ENCODE data around the gene HEPH.
"Not testable (repeated sequence)": the region's sequence is repeated elsewhere in the genome, so short reads cannot be mapped to it uniquely, and the experiment has no call there.

HEPH gene

DNA sequence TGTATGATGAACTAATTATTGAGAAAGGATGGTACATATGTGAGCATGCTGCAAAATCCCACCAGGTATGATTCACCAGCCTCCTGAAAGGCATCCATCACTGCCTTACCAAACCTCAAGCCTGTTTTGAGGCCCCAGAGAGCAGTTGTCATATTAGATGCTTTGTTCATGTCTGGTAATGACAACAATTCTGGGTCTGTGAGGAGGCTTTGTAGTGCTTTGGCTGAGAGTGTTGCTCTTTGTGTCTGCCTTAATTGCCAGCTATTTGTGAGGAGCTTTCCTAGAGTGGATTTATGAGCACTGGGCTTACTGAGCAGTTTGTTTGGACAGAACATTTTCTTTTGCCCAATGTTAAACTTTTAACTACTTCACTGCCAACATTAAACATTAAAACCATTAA is 69.2 kb downstream of the HEPH start:
- DNase-seq: no peak

DNA sequence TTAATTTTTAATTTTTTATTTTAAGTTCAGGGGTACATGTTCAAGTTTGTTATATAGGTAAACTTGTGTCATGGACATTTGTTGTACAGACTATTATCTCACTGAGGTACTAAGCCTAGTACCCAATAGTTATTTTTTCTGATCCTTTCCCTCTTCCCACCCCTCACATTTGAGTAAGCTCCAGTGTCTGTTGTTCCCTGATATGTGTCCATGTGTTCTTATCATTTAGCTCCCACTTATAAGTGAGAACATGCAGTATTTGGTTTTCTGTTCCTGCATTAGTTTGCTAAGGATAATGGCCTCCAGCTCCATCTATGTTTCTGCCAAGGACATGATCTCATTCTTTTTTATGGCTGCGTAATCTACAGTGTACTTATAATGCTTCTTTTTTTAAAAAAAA is 69.9 kb downstream of the HEPH start:
- not testable (repeated sequence) for DNase-seq

DNA sequence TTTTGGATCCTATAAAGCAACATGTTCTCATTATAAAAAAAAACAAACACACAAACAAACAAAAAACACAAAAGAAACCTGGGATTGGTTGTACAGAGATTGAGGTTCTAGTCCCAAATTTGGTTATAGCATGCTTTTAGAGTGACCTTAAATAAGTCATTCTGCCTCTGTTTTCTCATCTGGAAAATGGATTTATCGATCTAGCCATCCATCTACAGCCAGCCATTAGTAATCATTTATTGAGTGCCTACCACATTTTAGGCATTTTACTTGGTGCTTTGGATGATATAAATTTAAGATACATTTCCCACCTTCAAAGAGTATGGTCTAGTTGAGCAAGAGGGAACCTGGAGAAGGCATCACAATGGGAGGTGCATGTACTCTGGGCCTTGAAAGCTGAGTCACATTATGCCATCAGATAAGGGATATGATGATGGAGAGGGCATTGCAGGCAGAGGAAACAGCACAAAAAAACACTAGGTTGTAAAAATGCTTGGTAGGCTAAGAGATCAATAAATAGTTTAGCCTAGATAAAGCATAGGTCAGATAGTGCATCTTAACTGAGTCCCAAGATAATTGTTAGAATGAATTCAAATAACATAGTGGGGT is 91.4 kb downstream of the HEPH start:
- no peak for DNase-seq

DNA sequence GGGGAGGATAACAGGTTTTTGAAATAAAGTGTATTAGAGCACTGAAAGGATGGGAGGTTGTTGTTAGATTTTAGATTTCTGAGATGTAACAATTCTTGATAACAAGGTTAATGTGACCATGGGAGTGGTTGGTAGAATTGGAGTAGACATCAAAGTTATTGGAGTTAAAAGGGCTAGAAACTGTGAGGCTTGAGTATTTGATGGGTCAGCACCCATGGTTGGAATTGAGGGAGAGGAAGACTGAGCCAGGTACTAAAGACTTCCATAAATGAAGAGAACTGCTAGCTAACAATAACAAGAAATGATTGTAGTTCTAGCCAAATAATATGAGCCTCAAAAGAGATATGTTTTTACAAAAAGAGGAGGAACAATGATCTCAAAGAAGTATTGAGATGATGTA is 98.8 kb downstream of the HEPH start:
- DNase-seq: no peak

Measured in HCEC 1CT (cell line).